H1 (cell line): Measurements from ENCODE around the gene TMEM129. TPM values are rescaled to one million over a fixed set of nuclear protein-coding genes. Genes with fewer than 3 reads are reported as not detected.

Experiments used
- CTCF ChIA-PET: fragments of 300-600 bp; sonication (Branson Sonifier 250); formaldehyde crosslinking; loops from one replicate; lab custom pipeline; 2021; ENCODE audit not compliant: partially characterized antibody; lab: Charles Lee
- POLR2A ChIA-PET: fragments of 300-600 bp; sonication (Branson Sonifier 250); formaldehyde crosslinking; loops from one replicate; lab custom pipeline; 2021; ENCODE audit warnings: inconsistent platforms; ENCODE audit not compliant: partially characterized antibody; lab: Charles Lee
- DNase-seq, 2 experiments: peaks; one replicate each; pipeline versions ENCODE4 v3.0.0 to v3.0.0-alpha.2; 2010 to 2022; ENCODE audit warnings: low spot score in 2 of 2, low read depth in 1 of 2, mixed read lengths in 1 of 2
- FAIRE-seq: peaks from 2 replicates; lab custom pipeline; 2011; peaks lifted over from hg19 to GRCh38; lab: Jason Lieb, UNC
- H2AFZ ChIP-seq: 2 replicates; pipeline ENCODE4 v1.8.1; 2012; ENCODE audit warnings: low read length, inconsistent platforms
- H2AK5ac ChIP-seq: 2 replicates; pipeline ENCODE4 v1.6.1; 2013; ENCODE audit warnings: low read depth, low read length
- H2BK120ac ChIP-seq: replicated peaks from 2 replicates; pipeline ENCODE3; 2013; ENCODE audit warnings: low read depth, low read length, inconsistent platforms
- H2BK12ac ChIP-seq: 2 replicates; pipeline ENCODE4 v1.6.1; 2013; ENCODE audit warnings: low read depth, low read length
- H2BK15ac ChIP-seq: 2 replicates; pipeline ENCODE4 v1.6.1; 2013; ENCODE audit warnings: low read length
- H2BK20ac ChIP-seq: 2 replicates; pipeline ENCODE4 v1.6.1; 2013; ENCODE audit warnings: low read length
- H2BK5ac ChIP-seq: 2 replicates; pipeline ENCODE4 v1.6.1; 2013; ENCODE audit warnings: low read depth, low read length
- H3K14ac ChIP-seq: 2 replicates; pipeline ENCODE4 v1.6.1; 2013; ENCODE audit warnings: inconsistent platforms; ENCODE audit not compliant: insufficient read length
- H3K18ac ChIP-seq: 2 replicates; pipeline ENCODE4 v1.6.1; 2013; ENCODE audit warnings: low read length; ENCODE audit errors: extremely low read depth
- H3K23ac ChIP-seq: 2 replicates; pipeline ENCODE4 v1.6.1; 2013; ENCODE audit warnings: inconsistent platforms; ENCODE audit not compliant: insufficient read length
- H3K23me2 ChIP-seq: 2 replicates; pipeline ENCODE4 v1.6.1; 2013; ENCODE audit warnings: low read depth, low read length
- H3K27ac ChIP-seq: 2 replicates; pipeline ENCODE4 v1.6.1; 2011; ENCODE audit warnings: low read depth, low read length, inconsistent platforms
- H3K27me3 ChIP-seq, 4 experiments: replicated peaks in 1 of 4; 1 replicate in 1 of 4; 2 replicates in 3 of 4; pipeline versions ENCODE4 v1.6.1 to v1.8.1; 2011 to 2013; ENCODE audit warnings: low read length in 3 of 4, mild to moderate bottlenecking in 3 of 4, inconsistent platforms in 2 of 4, mixed read lengths in 2 of 4, moderate library complexity in 1 of 4; ENCODE audit not compliant: control insufficient read depth in 3 of 4, insufficient read depth in 3 of 4; ENCODE audit errors: extremely low read depth in 1 of 4
- H3K36me3 ChIP-seq, 4 experiments: 2 replicates each; pipeline versions ENCODE4 v1.6.1 to v1.8.1; 2011 to 2013; ENCODE audit warnings: mild to moderate bottlenecking in 4 of 4, low read length in 3 of 4, moderate library complexity in 2 of 4, control low read depth in 1 of 4, inconsistent platforms in 1 of 4; ENCODE audit not compliant: insufficient read depth in 4 of 4, control insufficient read depth in 2 of 4
- H3K4ac ChIP-seq: replicated peaks from 2 replicates; pipeline ENCODE3; 2013; ENCODE audit warnings: low read length, low read depth, mixed read lengths, inconsistent platforms; ENCODE audit not compliant: insufficient read length
- H3K4me1 ChIP-seq, 4 experiments: replicated peaks in 1 of 4; 1 replicate in 1 of 4; 2 replicates in 3 of 4; pipeline versions ENCODE4 v1.6.1 to v1.8.1; 2011 to 2013; ENCODE audit warnings: low read length in 3 of 4, inconsistent platforms in 2 of 4, mixed read lengths in 1 of 4; ENCODE audit not compliant: insufficient read depth in 4 of 4, control insufficient read depth in 3 of 4
- H3K4me2 ChIP-seq, 2 experiments: 2 replicates each; pipeline versions ENCODE4 v1.6.1 to v1.8.1; 2011 to 2013; ENCODE audit warnings: low read depth in 2 of 2, low read length in 2 of 2, control low read depth in 1 of 2, inconsistent platforms in 1 of 2, mild to moderate bottlenecking in 1 of 2; ENCODE audit not compliant: insufficient read depth in 1 of 2
- H3K4me3 ChIP-seq, 4 experiments: fragments of 200-600, 300-600 bp in 1 of 4; sonication (generic), shearing (Covaris generic), sonication (Bioruptor Twin) in 1 of 4; 2 replicates each; pipeline versions ENCODE4 v1.5.1 to v1.8.1; 2011 to 2016; ENCODE audit warnings: low read length in 4 of 4, low read depth in 3 of 4, control low read depth in 2 of 4, inconsistent platforms in 2 of 4, mild to moderate bottlenecking in 2 of 4, mixed read lengths in 1 of 4, moderate library complexity in 1 of 4; ENCODE audit not compliant: insufficient read depth in 2 of 4; ENCODE audit errors: extremely low read depth in 1 of 4
- H3K56ac ChIP-seq: replicated peaks from 2 replicates; pipeline ENCODE3; 2013; ENCODE audit warnings: low read depth, mild to moderate bottlenecking, mixed read lengths, low read length, inconsistent platforms; ENCODE audit not compliant: insufficient read length
- H3K79me1 ChIP-seq: 2 replicates; pipeline ENCODE4 v1.6.1; 2013; ENCODE audit warnings: low read depth, low read length, control low read depth
- H3K79me2 ChIP-seq, 2 experiments: 2 replicates each; pipeline versions ENCODE4 v1.6.1 to v1.8.1; 2012 to 2013; ENCODE audit warnings: low read length in 2 of 2, mild to moderate bottlenecking in 2 of 2, inconsistent platforms in 1 of 2; ENCODE audit not compliant: insufficient read depth in 2 of 2, control insufficient read depth in 1 of 2
- H3K9ac ChIP-seq, 4 experiments: replicated peaks in 1 of 4; 1 replicate in 1 of 4; 2 replicates in 3 of 4; pipeline versions ENCODE4 v1.6.1 to v1.8.1; 2011 to 2013; ENCODE audit warnings: low read depth in 3 of 4, low read length in 3 of 4, control low read depth in 2 of 4, mild to moderate bottlenecking in 2 of 4, moderate library complexity in 2 of 4, inconsistent platforms in 1 of 4; ENCODE audit errors: extremely low read depth in 1 of 4
- H3K9me3 ChIP-seq, 2 experiments: 2 replicates each; pipeline versions ENCODE4 v1.6.1 to v1.8.1; 2012 to 2013; ENCODE audit warnings: mild to moderate bottlenecking in 2 of 2, moderate library complexity in 2 of 2, control low read depth in 1 of 2, inconsistent platforms in 1 of 2, low read depth in 1 of 2, low read length in 1 of 2, mixed read lengths in 1 of 2; ENCODE audit not compliant: insufficient read depth in 2 of 2
- H4K20me1 ChIP-seq, 2 experiments: replicated peaks in 1 of 2; 2 replicates each; pipeline versions ENCODE3 to v1.8.1; 2011 to 2013; ENCODE audit warnings: inconsistent platforms in 2 of 2, low read length in 2 of 2, mild to moderate bottlenecking in 1 of 2; ENCODE audit not compliant: insufficient read depth in 2 of 2, control insufficient read depth in 1 of 2
- H4K5ac ChIP-seq: 2 replicates; pipeline ENCODE4 v1.6.1; 2013; ENCODE audit warnings: low read length, low read depth, mixed read lengths, inconsistent platforms; ENCODE audit not compliant: insufficient read length
- H4K8ac ChIP-seq: 2 replicates; pipeline ENCODE4 v1.8.0; 2013; ENCODE audit warnings: mild to moderate bottlenecking, moderate library complexity, low read length, inconsistent platforms; ENCODE audit not compliant: insufficient read depth; ENCODE audit errors: extremely low read depth
- H4K91ac ChIP-seq: replicated peaks from 2 replicates; pipeline ENCODE3; 2013; ENCODE audit warnings: low read length, mixed read lengths, inconsistent platforms; ENCODE audit not compliant: insufficient read length
- FOSL1 ChIP-seq: IDR thresholded peaks from 2 replicates; pipeline ENCODE4 v1.6.1; 2011; ENCODE audit warnings: mild to moderate bottlenecking, low read depth, low read length, moderate library complexity; ENCODE audit not compliant: insufficient read depth
- JUND ChIP-seq: IDR thresholded peaks from 2 replicates; pipeline ENCODE4 v1.6.1; 2011; ENCODE audit warnings: mild to moderate bottlenecking, improper control_type of control experiment, low read length
- KDM4A ChIP-seq: IDR thresholded peaks from one replicate; pipeline ENCODE4 v1.7.1; 2012; ENCODE audit warnings: low read depth, mild to moderate bottlenecking, moderate library complexity, low read length, inconsistent platforms; ENCODE audit not compliant: severe bottlenecking
- KDM5A ChIP-seq: fragments of 200-600 bp; IDR thresholded peaks from 2 replicates; pipeline ENCODE4 v1.7.1; 2012; ENCODE audit warnings: mild to moderate bottlenecking, low read length, inconsistent platforms, mixed read lengths
- NANOG ChIP-seq: IDR thresholded peaks from 2 replicates; pipeline ENCODE4 v1.6.1; 2011; ENCODE audit warnings: low read length, low read depth, mild to moderate bottlenecking, inconsistent platforms; ENCODE audit not compliant: insufficient read depth, poor library complexity, severe bottlenecking
- POLR2A ChIP-seq, 2 experiments: IDR thresholded peaks; 1 replicate in 1 of 2; 2 replicates in 1 of 2; pipeline ENCODE4 v1.6.1; 2011; ENCODE audit warnings: low read depth in 2 of 2, low read length in 2 of 2, mild to moderate bottlenecking in 2 of 2; ENCODE audit errors: control extremely low read depth in 1 of 2
- POU5F1 ChIP-seq: IDR thresholded peaks from 2 replicates; pipeline ENCODE4 v1.6.1; 2011; ENCODE audit warnings: low read depth, mild to moderate bottlenecking, low read length, moderate library complexity
- SIRT6 ChIP-seq: IDR thresholded peaks from one replicate; pipeline ENCODE4 v1.7.1; 2012; ENCODE audit warnings: low read length, inconsistent platforms
- SIX5 ChIP-seq: IDR thresholded peaks from 2 replicates; pipeline ENCODE4 v1.6.1; 2011; ENCODE audit warnings: mild to moderate bottlenecking, low read depth, low read length
- SP2 ChIP-seq: IDR thresholded peaks from 2 replicates; pipeline ENCODE4 v1.6.1; 2012; ENCODE audit warnings: mild to moderate bottlenecking, low read length, inconsistent platforms
- SUZ12 ChIP-seq: fragments of 200-600 bp; sonication (generic); IDR thresholded peaks from 2 replicates; pipeline ENCODE4 v1.6.1; 2012; ENCODE audit warnings: mild to moderate bottlenecking, inconsistent platforms, low read length, moderate library complexity, mixed read lengths
- TAF7 ChIP-seq: optimal IDR thresholded peaks from 2 replicates; pipeline ENCODE3; 2011; ENCODE audit warnings: low read depth, mild to moderate bottlenecking, inconsistent platforms, low read length, moderate library complexity, borderline replicate concordance
- USF2 ChIP-seq: IDR thresholded peaks from 2 replicates; pipeline ENCODE4 v1.6.1; 2011; ENCODE audit warnings: low read length, improper control_type of control experiment
- WGBS, 2 experiments: shearing (Covaris generic) in 1 of 2; methylation state at CpG; one replicate each; pipeline versions ENCODE4 v1.1.6 to v1.1.7; 2013 to 2015; ENCODE audit warnings: low lambda C conversion rate in 2 of 2, mixed read lengths in 2 of 2, inconsistent platforms in 1 of 2, low coverage in 1 of 2, missing lambda C conversion rate in 1 of 2; ENCODE audit not compliant: insufficient replicate concordance in 2 of 2, insufficient coverage in 1 of 2, insufficient read length in 1 of 2; ENCODE audit errors: extremely low coverage in 1 of 2, missing lambda C conversion rate in 1 of 2; 5-methylcytosine and 5-hydroxymethylcytosine counted together
- polyA plus RNA-seq, 7 experiments: library from polyadenylated mRNA; depleted of rRNA in 3 of 7; stranded (reverse) in 5 of 7; unstranded in 2 of 7; fragments of >200 nt in 5 of 7; fragments of 200-250 nt in 2 of 7; gene quantifications; 1 replicate in 5 of 7; 2 replicates in 1 of 7; 4 replicates in 1 of 7; pipeline versions ENCODE4 v1.2.1 to v1.2.3, GENCODE V29; 2011 to 2013; ENCODE audit warnings: missing spikeins in 2 of 7, mixed read lengths in 2 of 7
- total RNA-seq: library from RNA; stranded (reverse); fragmentation: NEBNext Ultra II Directional; extraction: Animal tissue kit (Norgen Biotek cat#: 25700); gene quantifications from 2 replicates; pipeline ENCODE4 v1.2.1, GENCODE V29; 2021

The TMEM129 gene
- total and polyA plus RNA-seq, 2 of the 8 experiments (the other 6 are each of a cell fraction or from before 2014, with no cell fraction given), result 31.5 to 58.7 TPM

DNA sequence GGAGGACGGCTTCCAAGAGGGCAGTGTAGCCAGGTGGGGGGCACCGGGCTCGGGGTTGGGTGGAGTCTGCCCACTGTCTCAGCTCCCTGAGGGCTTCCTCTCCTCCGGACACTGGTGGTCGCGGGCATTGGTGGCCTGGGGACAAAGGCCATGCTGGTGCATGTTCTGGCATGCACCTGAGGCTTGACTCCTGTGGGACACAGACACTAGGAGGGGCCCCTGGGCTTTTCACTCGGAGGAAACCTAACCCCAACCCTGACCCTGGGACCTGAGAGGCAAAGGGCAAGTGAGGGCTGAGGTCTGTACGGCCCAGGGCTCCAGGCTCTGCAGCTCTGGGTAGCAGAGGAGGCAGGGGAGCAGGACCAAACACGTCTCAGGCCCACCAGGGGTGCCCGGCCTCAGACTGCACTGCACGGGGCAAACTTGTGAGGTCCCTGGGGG lies 49.7 kb upstream of the TMEM129 start:
- Histone ChIP-seq H4K20me1 (peaks cover 0 to 2% of the 10 kb centered on the region in 2 experiments), H2AK5ac (peak overlapping the region; percentile 75; the same call in 1 of the 2 replicates), H3K23me2 (peaks cover 4% of the 10 kb centered on the region; the same call in 1 of the 2 replicates), H3K56ac (no peak overlapping the region), H3K9ac (no peak overlapping the region), H3K79me2 (no peaks in the 10 kb centered on the region), H2BK5ac (peak overlapping the region; percentile 75; the same call in 1 of the 2 replicates), H2BK12ac (0 out of 2 replicates have a peak overlapping the region, but pooled peaks have one; percentile 27), H3K27me3 (peaks cover 0 to 2% (median 0%) of the 10 kb centered on the region in 4 experiments; a peak in 2 of 7 replicates), H2BK15ac (no peak overlapping the region), H3K4ac (peak overlapping the region; percentile 65), H2AFZ (no peak overlapping the region), H3K9me3 (no peaks in the 10 kb centered on the region), H3K36me3 (no peaks in the 10 kb centered on the region), H3K14ac (no peak overlapping the region), H3K4me1 (peaks cover 5 to 42% (median 25%) of the 10 kb centered on the region in 4 experiments), H2BK20ac (0 out of 2 replicates have a peak overlapping the region, but pooled peaks have one; percentile 61), H3K18ac (no peak overlapping the region; the same call in none of the 2 replicates), H2BK120ac (no peak overlapping the region), H4K91ac (peak overlapping the region; percentile 17), H3K4me3 (no peak overlapping the region), H3K79me1 (no peaks in the 10 kb centered on the region), H3K4me2 (no peak overlapping the region), H4K5ac (no peak overlapping the region), H3K23ac (no peak overlapping the region), H3K27ac (no peak overlapping the region), H4K8ac (no peak overlapping the region)
- FAIRE-seq (no peak), DNase-seq (no peak)
- ChIA-PET CTCF (interaction anchor here (0.8 to 71.2 kb wide), 4 partner anchors 6 to 56 kb away, joined by 3 to 2507 read pairs (median 1256); partner anchors contain the start of gene FGFR3), POLR2A (interaction anchor here (17.2 kb wide), 1 partner anchor 20 kb away, joined by 170 read pairs; the partner anchor contains the start of gene FGFR3)
- 85% methylated on average over 9 of the region's 11 CpGs; no CpG with 5 or more reads in 1 of the 2 experiments for WGBS, 2 experiments
- TF ChIP-seq TAF7 (no peak), JUND (no peak), SP2 (no peak), USF2 (no peak), SUZ12 (no peak), SIX5 (no peak), NANOG (no peak), KDM5A (no peak), FOSL1 (no peak), POLR2A (IDR thresholded peaks at IDR 0.05; ENCODE audit: control extremely low read depth in 1 of 2, low read depth in 2 of 2, low read length in 2 of 2) (no peak), KDM4A (no peak), POU5F1 (no peak), SIRT6 (no peak)
